ENCODE data around the gene PRRG2. TPM values are rescaled to one million over a fixed set of nuclear protein-coding genes. Genes with fewer than 3 reads are reported as not detected.

Gene PRRG2
- total and polyA plus RNA-seq, 10 of the 15 experiments (the other 5 are each of a cell fraction or from before 2014, with no cell fraction given), result 0.09 to 2.1 (median 0.86) TPM

DNA sequence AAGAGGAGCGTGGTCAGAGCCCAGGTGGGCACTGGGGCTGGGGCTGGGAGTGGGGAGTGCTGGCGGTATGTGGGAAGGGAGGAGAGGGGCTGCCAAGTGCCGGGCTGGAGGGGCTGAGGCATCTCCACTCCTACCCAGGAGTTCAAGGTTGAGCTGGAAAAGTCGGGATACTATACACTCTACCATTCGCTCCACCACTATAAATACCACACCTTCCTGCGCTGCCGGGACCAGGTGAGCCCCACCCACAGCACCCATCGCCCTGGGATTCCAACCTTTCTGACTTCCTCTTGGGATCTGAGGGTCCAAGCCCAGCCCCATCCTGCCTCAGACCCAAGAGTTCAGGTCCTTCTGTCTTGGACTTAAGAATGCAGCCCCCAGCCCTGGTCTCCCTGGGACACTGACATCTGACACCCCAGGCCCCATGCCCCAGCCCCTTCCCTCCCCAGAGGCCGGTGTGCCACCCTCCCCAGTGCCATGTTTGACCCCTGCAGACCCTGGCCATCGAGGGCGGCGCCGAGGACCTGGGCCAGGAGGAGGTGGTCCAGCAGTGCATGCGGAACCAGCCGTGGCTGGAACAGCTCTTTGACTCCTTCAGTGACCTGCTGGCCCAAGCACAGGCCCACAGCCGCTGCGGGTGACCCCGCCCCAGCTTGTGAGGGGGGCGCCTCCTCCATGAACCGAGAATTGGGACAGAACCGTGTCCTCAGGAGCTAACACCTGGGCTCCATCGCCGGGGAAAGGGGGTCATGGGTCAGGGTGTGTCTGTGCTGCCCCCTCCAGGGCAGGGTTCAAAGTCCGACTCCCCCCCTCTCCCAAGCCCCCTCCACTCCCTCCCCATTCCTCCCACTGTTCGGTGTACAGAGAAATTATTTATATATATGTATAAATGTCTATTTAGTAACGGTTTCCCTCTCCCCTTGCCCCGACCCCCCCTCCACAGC lies 44.1 kb downstream of the PRRG2 start:
- in situ Hi-C loops (cut with MboI) (no loop called here), intact Hi-C loops (cut with micrococcal nuclease; ENCODE audit: unreplicated experiment) (no loop called here)
- Histone ChIP-seq H4K20me1 (ENCODE audit: control insufficient read depth, insufficient read depth) (no peaks in the 10 kb centered on the region), H3K9ac (ENCODE audit: control insufficient read depth, insufficient read depth, low read length) (no peak overlapping the region), H3K4me1 (ENCODE audit: control insufficient read depth, insufficient read depth, low read length) (no peaks in the 10 kb centered on the region), H2AFZ (ENCODE audit: control insufficient read depth, low read depth, low read length) (no peak overlapping the region), H3K4me2 (ENCODE audit: control insufficient read depth, insufficient read depth) (no peak overlapping the region), H3K36me3 (ENCODE audit: control insufficient read depth in 2 of 2, insufficient read depth in 2 of 2, low read length in 1 of 2) (peaks cover 10% of the 10 kb centered on the region in 2 experiments; a peak in 3 of 4 replicates), H3K4me3 (no peak overlapping the region), H3K27ac (ENCODE audit: control insufficient read depth, insufficient read depth) (no peak overlapping the region), H3K27me3 (replicated peaks in 1 of 2; ENCODE audit: control insufficient read depth in 2 of 2, insufficient read depth in 2 of 2, low read length in 1 of 2) (no peaks in the 10 kb centered on the region), H3K9me3 (replicated peaks; ENCODE audit: control insufficient read depth, insufficient read depth, low read length) (no peaks in the 10 kb centered on the region), H3K79me2 (ENCODE audit: control insufficient read depth, insufficient read depth, low read length) (no peaks in the 10 kb centered on the region)
- ChIA-PET POLR2A (interaction anchor here (0.6 kb wide), 1 partner anchor 43 kb away, joined by 3 read pairs; no protein-coding TSS in a partner anchor), CTCF (no interaction called here), SMC1A (ENCODE audit: uncharacterized antibody, unreplicated experiment) (no interaction called here), RAD21 (ENCODE audit: unreplicated experiment) (no interaction called here)
- WGBS (ENCODE audit: insufficient coverage, insufficient replicate concordance, low lambda C conversion rate, missing lambda C conversion rate), result 95% methylated on average over 21 of the region's 27 CpGs
- ATAC-seq (no peak), FAIRE-seq (no peak), DNase-seq (ENCODE audit: low read depth, low spot score) (no peak)
- BruUV-seq (replicated peaks), result no TSS peak
- TF ChIP-seq, protein P1, sequence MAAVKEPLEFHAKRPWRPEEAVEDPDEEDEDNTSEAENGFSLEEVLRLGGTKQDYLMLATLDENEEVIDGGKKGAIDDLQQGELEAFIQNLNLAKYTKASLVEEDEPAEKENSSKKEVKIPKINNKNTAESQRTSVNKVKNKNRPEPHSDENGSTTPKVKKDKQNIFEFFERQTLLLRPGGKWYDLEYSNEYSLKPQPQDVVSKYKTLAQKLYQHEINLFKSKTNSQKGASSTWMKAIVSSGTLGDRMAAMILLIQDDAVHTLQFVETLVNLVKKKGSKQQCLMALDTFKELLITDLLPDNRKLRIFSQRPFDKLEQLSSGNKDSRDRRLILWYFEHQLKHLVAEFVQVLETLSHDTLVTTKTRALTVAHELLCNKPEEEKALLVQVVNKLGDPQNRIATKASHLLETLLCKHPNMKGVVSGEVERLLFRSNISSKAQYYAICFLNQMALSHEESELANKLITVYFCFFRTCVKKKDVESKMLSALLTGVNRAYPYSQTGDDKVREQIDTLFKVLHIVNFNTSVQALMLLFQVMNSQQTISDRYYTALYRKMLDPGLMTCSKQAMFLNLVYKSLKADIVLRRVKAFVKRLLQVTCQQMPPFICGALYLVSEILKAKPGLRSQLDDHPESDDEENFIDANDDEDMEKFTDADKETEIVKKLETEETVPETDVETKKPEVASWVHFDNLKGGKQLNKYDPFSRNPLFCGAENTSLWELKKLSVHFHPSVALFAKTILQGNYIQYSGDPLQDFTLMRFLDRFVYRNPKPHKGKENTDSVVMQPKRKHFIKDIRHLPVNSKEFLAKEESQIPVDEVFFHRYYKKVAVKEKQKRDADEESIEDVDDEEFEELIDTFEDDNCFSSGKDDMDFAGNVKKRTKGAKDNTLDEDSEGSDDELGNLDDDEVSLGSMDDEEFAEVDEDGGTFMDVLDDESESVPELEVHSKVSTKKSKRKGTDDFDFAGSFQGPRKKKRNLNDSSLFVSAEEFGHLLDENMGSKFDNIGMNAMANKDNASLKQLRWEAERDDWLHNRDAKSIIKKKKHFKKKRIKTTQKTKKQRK (IDR thresholded peaks at IDR 0.05; ENCODE audit: low read depth, low read length), result no peak
- TF ChIP-seq TBL1XR1 (IDR thresholded peaks at IDR 0.05; ENCODE audit: low read depth, low read length) (no peak), RBBP5 (conservative IDR thresholded peaks at IDR 0.05) (no peak), EP300 (IDR thresholded peaks at IDR 0.05; ENCODE audit: borderline replicate concordance in 1 of 2, control insufficient read depth in 1 of 2, low read depth in 2 of 2, low read length in 2 of 2) (no peak), STAT1 (conservative IDR thresholded peaks at IDR 0.05) (no peak), ZSCAN29 (IDR thresholded peaks at IDR 0.05) (no peak), ATF7 (IDR thresholded peaks at IDR 0.05; ENCODE audit: low read depth) (no peak), CBX5 (IDR thresholded peaks at IDR 0.05; ENCODE audit: low read depth) (no peak), NFIC (IDR thresholded peaks at IDR 0.05; ENCODE audit: low read depth, low read length) (no peak), SMARCA5 (IDR thresholded peaks at IDR 0.05) (no peak), SP1 (IDR thresholded peaks at IDR 0.05; ENCODE audit: low read depth, low read length) (no peak)
- TF ChIP-seq, protein P2, sequence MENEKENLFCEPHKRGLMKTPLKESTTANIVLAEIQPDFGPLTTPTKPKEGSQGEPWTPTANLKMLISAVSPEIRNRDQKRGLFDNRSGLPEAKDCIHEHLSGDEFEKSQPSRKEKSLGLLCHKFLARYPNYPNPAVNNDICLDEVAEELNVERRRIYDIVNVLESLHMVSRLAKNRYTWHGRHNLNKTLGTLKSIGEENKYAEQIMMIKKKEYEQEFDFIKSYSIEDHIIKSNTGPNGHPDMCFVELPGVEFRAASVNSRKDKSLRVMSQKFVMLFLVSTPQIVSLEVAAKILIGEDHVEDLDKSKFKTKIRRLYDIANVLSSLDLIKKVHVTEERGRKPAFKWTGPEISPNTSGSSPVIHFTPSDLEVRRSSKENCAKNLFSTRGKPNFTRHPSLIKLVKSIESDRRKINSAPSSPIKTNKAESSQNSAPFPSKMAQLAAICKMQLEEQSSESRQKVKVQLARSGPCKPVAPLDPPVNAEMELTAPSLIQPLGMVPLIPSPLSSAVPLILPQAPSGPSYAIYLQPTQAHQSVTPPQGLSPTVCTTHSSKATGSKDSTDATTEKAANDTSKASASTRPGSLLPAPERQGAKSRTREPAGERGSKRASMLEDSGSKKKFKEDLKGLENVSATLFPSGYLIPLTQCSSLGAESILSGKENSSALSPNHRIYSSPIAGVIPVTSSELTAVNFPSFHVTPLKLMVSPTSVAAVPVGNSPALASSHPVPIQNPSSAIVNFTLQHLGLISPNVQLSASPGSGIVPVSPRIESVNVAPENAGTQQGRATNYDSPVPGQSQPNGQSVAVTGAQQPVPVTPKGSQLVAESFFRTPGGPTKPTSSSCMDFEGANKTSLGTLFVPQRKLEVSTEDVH (IDR thresholded peaks at IDR 0.05; ENCODE audit: low read depth, partially characterized antibody), result no peak
- TF ChIP-seq, protein P3, sequence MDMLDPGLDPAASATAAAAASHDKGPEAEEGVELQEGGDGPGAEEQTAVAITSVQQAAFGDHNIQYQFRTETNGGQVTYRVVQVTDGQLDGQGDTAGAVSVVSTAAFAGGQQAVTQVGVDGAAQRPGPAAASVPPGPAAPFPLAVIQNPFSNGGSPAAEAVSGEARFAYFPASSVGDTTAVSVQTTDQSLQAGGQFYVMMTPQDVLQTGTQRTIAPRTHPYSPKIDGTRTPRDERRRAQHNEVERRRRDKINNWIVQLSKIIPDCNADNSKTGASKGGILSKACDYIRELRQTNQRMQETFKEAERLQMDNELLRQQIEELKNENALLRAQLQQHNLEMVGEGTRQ (IDR thresholded peaks at IDR 0.05; ENCODE audit: borderline replicate concordance, low read depth, low read length), result no peak
- TF ChIP-seq, protein P4, sequence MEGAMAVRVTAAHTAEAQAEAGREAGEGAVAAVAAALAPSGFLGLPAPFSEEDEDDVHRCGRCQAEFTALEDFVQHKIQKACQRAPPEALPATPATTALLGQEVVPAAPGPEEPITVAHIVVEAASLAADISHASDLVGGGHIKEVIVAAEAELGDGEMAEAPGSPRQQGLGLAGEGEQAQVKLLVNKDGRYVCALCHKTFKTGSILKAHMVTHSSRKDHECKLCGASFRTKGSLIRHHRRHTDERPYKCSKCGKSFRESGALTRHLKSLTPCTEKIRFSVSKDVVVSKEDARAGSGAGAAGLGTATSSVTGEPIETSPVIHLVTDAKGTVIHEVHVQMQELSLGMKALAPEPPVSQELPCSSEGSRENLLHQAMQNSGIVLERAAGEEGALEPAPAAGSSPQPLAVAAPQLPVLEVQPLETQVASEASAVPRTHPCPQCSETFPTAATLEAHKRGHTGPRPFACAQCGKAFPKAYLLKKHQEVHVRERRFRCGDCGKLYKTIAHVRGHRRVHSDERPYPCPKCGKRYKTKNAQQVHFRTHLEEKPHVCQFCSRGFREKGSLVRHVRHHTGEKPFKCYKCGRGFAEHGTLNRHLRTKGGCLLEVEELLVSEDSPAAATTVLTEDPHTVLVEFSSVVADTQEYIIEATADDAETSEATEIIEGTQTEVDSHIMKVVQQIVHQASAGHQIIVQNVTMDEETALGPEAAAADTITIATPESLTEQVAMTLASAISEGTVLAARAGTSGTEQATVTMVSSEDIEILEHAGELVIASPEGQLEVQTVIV (IDR thresholded peaks at IDR 0.05; ENCODE audit: borderline replicate concordance, partially characterized antibody), result no peak
